ENCODE data around the gene PARP14.
"Not testable (repeated sequence)": the region's sequence is repeated elsewhere in the genome, so short reads cannot be mapped to it uniquely, and the experiment has no call there.

Gene PARP14

DNA sequence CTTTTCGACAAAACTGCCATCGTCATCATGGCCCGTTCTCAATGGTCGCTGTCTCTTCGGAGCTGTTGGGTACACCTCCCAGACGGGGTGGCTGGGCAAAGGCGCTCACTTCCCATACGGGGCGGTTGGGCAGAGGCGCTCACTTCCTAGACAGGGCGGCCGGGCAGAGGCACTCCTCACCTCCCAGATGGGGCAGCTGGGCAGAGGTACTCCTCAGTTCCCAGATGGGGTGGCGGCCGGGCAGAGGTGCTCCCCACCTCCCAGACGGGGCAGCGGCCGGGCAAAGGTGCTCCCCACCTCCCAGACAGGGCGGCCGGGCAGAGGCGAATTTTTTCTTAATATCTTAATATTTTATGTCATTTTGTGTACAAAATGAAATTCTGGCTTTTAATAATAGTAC lies 44.5 kb downstream of the PARP14 start:
- no peak for DNase-seq

DNA sequence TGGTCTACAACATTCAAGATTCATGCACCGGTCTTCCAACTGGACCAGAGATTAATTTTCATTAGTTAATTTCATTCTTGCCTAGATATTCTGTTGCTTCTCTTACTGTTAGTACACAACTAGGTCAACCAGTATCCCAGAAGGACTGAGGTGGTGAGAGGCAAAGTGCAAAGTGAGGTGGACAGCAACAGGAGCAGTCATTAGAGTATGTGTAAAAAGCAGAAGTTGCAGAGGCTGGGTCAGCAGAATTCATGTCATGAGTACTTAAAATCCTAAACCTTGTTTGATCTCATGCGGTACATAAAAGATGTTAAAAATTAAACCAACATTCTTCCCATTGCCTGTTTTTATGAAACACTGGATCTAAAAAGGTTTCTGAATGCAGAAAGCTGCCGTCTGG lies 46.7 kb downstream of the PARP14 start:
- no peak for DNase-seq

DNA sequence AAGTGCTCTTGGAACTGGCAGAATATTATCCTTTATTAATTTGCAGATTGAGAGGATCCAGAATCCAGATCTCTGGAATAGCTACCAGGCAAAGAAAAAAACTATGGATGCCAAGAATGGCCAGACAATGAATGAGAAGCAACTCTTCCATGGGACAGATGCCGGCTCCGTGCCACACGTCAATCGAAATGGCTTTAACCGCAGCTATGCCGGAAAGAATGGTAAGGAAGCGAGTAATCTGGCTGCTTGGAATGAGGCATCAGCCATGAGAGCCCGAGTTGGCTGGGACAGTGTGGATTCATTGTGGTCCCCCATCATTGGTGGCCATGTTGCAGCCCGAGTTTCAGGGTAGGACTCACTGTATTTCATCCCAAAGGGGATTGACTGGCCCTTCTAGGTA lies 47.1 kb downstream of the PARP14 start:
- DNase-seq = peak; percentile 75

DNA sequence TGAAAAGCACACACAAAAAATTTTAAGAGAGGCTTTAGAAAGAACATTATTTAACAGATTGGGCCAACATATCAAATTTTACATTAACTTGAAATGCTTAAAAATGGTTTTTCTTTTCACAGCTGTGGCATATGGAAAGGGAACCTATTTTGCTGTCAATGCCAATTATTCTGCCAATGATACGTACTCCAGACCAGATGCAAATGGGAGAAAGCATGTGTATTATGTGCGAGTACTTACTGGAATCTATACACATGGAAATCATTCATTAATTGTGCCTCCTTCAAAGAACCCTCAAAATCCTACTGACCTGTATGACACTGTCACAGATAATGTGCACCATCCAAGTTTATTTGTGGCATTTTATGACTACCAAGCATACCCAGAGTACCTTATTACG lies 47.5 kb downstream of the PARP14 start:
- DNase-seq = no peak

DNA sequence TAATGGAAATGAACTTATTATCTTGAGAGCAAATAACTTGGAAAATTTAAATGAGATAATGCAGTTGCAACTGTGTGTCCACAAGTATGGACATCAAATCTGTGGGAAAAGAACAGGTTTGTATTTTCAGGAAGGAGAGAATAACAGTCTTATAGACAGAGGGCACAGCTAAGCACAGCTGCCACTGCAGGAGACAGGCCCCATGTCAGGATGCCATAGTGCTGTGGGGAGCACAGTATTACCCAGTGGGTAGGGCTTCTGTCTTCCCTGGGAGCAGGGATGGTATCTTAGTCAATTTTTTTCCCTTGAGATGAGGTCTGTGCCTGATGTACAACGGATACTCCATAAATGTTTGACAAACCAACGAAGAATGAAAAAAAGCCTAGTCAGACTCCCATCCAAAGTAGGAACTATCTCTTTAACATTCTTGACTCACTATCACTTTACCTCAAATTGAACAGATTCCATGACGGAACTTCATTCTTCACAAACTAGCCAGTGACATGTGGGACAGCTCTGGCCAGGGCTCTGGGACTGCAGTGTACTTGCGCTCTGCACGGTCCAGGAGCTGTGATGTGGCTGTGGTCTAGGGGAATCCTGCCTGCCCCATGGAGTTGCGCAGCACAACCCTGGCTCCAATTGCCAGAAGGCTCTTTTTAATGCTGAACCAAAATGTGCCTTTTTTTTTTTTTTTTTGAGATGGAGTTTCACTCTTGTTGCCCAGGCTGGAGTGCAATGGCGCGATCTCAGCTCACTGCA lies 48.3 kb downstream of the PARP14 start:
- DNase-seq = no peak

GRCh38 chr3:122730240-122730639 lies 49.6 kb downstream of the PARP14 start:
- no peak for DNase-seq

DNA sequence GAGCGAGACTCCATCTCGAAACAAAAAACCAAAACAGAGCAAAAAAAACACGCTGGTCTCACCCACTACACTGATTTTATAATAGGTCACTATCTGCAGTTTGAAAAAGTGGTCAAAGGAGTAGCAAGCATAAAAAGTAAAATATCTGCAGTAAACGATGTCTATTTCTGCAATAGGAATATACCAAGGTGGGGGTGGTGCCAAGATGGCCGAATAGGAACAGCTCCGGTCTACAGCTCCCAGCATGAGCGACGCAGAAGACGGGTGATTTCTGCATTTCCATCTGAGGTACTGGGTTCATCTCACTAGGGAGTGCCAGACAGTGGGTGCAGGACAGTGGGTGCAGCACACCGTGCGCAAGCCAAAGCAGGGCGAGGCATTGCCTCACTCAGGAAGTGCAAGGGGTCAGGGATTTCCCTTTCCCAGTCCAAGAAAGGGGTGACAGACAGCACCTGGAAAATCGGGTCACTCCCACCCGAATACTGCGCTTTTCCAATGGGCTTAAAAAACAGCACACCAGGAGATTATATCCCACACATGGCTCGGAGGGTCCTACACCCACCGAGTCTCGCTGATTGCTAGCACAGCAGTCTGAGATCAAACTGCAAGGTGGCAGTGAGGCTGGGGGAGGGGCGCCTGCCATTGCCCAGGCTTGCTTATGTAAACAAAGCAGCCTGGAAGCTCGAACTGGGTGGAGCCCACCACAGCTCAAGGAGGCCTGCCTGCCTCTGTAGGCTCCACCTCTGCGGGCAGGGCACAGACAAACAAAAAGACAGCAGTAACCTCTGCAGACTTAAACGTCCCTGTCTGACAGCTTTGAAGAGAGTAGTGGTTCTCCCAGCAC lies 52.3 kb downstream of the PARP14 start:
- not testable (repeated sequence) for DNase-seq

GRCh38 chr3:122739172-122739571 lies 58.5 kb downstream of the PARP14 start:
- no peak for DNase-seq

DNA sequence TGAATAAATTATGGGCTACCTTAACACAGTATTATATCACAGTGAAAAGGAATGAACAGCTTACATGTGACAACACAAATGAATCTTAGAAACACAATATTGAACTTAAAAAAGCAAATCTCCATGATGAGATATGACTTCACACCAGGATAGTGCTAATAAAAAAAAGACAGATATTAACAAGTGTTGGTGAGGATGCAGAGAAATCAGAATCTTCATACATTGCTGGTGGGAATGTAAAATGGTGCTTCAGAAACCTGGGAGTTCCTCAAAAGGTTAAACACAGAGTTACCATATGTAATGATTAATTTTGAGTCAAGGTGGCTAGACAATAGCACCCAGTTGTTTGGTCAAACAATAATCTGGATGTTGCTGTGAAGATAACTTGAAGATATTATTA lies 61.6 kb downstream of the PARP14 start:
- no peak for DNase-seq

GRCh38 chr3:122743581-122744120 lies 63.0 kb downstream of the PARP14 start:
- DNase-seq = no peak

DNA sequence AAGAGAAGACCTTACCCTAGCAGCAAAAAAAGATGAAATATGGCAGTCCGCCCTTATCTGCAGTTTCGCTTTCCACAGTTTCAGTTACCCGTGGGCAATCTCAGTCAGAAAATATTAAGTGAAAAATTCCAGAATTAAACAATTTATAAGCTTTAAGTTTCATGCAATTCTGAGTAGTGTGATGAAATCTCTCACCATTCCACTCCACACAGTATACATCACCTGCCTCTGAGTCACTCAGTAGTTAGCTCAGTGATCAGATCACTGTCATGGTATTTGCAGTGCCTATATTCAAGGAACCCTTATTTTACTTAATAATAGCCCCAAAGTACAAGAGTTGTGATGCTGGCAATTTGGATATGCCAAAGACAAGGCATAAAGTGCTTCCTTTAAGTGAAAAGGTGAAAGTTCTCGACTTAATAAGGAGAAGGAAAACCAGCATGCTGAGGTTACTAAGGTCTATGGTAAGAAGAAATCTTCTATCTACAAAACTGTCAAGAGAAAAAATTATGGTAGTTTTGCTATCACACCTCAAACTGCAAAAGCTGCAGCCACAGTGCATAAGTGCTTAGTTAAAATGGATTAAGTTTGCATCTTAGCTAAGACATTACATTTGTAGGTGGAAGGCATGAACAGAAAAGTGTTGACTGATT lies 64.9 kb downstream of the PARP14 start:
- no peak for DNase-seq

- not testable (repeated sequence) for DNase-seq
Measured at GRCh38 chr3:122747295-122747694, 66.7 kb downstream of the PARP14 start.

DNA sequence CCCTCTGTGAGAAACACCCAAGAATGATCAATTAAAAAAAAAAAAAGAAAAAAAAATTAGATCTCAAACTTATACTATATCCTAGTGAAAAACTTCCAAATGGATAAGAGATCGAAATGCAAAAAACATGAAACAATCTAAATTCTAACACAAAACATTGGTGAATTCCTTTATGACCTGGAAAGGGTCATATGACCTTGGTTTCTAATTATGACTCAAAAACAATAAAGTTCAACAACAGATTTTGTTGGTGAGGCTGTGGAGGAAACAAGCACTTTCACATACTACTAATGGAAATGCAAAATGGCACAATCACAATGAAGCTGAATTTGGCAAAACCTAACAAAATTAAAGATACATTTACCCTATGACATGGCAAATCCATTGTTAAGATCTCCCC lies 67.7 kb downstream of the PARP14 start:
- DNase-seq = no peak

DNA sequence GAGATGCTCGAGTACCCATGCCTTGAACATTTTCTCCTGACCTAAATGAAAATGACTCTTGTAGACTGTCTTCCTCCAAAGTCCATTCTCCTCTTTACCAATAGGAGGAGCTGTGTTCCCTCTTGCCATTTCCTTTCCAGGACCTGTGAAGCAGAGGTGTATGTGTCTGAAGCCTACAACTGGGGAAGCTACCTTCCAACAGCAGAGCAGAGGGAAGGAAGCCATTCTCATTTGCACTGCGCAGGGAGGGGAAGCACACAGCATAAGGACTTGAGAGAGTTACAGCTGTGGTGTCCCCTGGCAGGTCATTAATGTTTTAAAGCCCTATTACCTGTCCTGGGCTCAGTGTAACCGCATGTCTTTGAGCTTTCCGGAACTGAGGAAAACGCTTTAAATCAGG lies 74.3 kb downstream of the PARP14 start:
- DNase-seq = no peak

DNA sequence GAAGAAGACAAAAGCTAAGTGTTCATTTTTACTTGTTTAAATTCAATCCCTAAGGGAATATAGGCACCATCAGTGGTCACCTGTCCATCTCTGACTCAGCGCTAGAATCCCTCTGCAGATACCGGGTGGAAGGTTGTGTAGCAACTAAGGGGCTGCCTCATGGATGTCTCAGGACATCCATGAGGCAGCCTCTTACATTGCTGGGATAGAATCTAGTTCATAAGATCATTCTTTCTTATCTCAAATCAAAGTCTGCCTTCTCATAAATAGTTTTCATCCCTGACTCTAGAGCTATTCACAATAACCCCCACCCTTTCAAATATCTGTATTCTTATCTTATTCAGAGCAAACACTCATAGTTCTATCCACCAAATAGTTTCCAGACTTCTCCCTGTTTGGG lies 74.9 kb downstream of the PARP14 start:
- DNase-seq = no peak

DNA sequence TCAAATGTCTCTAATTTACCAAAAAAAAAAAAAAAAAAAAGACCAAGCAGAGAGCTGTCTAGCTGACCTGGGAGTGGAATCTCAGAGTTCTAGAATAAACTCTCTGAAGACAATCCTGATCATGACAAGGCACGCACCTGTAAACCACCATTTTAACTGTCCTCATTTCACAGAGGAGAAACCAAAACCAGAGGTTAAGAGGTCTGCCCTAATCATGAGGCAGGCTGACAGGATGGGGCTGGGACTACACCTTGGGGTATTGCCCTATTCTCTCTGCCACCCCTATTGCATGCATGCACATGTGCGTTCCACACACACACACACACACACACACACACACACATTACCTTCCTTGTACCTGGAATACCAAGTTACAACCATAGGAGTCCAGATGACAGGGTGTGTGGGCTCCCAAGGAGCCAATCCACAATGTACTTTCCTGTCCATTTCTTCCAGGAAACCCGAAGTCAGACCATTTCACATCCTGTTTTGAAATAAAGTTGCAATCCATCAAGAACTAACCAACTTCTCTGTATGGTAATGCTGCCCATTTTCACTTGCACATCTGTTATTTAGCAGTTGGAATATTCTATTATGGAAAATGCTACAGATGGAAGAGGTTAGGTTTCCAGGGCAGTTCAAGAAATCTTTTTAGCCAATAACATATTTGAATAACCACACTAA lies 78.4 kb downstream of the PARP14 start:
- DNase-seq = no peak

DNA sequence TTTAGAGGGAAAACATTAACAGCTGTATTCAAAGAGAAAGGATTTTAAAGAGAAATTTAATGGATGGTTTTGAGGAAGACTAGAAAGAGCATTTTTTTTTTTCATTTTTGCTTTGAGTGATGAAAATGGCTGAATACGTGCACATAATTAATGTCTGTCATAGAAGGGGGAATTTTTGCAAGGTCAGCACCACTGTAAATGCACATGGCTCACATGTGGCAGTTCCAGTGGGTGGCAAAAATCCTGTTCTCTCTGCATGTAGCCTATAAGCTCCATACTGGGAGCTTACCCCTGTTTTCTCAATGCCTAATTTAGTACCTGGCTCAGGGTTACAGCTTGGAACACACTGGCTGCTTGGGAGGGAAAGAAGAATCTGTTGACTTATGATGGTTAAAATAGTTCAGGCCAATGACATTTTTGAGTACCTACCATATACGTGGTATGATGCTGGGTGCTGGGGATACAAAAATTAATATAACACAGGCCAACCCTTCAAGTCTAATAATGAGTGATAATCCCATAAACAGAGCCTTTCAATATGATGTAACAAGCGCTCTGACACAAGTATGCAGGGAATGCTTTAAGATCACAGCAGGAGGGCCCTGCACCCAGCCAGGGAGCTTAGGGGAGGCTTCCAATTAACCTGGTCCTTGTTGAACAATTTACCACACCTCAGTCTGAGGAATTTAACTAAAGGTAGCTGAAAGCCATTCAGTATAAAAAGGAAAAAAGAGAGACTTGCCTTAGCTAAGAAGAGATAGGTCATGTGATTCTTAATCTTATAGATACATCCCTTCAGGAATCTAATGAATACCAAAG lies 80.0 kb downstream of the PARP14 start:
- DNase-seq = no peak

GRCh38 chr3:122766430-122766829 lies 85.8 kb downstream of the PARP14 start:
- no peak for DNase-seq

- no peak for DNase-seq
Measured at GRCh38 chr3:122767540-122768372, 87.1 kb downstream of the PARP14 start.

DNA sequence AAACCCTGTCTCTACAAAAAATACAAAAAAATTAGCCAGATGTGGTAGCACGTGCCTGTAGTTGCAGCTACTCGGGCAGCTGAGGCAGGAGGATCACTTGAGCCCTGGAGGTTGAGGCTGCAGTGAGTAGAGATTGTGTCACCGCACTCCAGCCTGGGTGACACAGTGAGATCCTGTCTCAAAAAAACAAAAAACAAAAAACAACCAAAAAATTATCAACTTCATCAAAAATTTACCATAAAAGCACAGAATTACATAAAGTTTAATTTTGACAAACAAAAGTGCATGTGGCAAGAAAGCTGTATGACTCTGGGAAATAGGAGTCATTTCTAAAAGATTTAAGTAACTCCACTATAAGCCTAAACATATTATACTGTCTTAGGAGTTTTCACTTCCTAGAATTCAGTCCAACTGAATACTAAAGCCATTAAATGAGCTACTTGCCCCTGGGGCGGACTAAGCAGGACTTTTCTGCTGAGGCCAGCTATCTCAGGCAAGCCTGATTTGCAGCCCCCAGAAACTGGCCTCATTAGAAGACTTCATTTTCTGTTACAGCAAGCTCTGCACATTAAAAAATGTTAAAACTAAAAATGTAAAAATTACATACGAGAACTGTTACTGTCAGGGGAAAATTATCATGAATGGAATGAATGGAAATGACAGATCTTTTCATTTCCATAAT lies 90.0 kb downstream of the PARP14 start:
- no peak for DNase-seq
